ENCODE measurements around the gene SLC39A11.
A peak's percentile ranks its signal among the peaks of the same experiment; 100 is the strongest.

The SLC39A11 gene

GRCh38 chr17:73092523-73093135 is at the start of gene SLC39A11:
TSS of gene SLC39A11 (minus strand) at chr17:73092688. CDS start at chr17:73088764, 3,924 bp downstream.
- H3K4me3 ChIP-seq (ENCODE audit: low read length), result peak within 1 kb of the TSS; percentile 82
- peak; percentile 67 for DNase-seq (ENCODE audit: low read depth)
- TF ChIP-seq, protein P1, sequence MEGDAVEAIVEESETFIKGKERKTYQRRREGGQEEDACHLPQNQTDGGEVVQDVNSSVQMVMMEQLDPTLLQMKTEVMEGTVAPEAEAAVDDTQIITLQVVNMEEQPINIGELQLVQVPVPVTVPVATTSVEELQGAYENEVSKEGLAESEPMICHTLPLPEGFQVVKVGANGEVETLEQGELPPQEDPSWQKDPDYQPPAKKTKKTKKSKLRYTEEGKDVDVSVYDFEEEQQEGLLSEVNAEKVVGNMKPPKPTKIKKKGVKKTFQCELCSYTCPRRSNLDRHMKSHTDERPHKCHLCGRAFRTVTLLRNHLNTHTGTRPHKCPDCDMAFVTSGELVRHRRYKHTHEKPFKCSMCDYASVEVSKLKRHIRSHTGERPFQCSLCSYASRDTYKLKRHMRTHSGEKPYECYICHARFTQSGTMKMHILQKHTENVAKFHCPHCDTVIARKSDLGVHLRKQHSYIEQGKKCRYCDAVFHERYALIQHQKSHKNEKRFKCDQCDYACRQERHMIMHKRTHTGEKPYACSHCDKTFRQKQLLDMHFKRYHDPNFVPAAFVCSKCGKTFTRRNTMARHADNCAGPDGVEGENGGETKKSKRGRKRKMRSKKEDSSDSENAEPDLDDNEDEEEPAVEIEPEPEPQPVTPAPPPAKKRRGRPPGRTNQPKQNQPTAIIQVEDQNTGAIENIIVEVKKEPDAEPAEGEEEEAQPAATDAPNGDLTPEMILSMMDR (conservative IDR thresholded peaks at IDR 0.05; ENCODE audit: low read depth, low read length), result no peak

DNA sequence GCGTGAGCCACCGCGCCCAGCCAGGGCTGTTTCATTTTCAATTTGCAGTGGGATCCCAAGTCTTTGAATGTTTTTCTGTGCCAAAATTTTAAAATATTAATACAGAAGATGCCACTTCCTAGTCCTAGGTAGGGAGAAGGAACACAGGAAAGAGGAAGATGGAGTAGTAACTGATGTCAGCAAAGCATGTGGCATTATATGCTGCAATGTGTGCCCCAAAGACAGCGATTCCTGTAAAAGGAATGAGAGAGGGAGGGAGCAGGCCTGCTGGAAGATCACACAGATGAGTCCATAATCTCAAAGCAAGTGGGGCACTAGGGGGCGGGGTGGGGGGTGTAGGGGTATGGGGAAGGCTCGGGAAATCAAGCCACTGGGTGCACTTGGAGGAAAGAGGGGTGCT is 48.9 kb upstream of the SLC39A11 start:
- DNase-seq (ENCODE audit: low read depth), result no peak
- H3K4me3 ChIP-seq (ENCODE audit: low read length), result no peak overlapping the region
- TF ChIP-seq, protein P1 (conservative IDR thresholded peaks at IDR 0.05; ENCODE audit: low read depth, low read length), result no peak

GRCh38 chr17:73140566-73140965 is 48.1 kb upstream of the SLC39A11 start:
- no peak overlapping the region for H3K4me3 ChIP-seq (ENCODE audit: low read length)
- TF ChIP-seq, protein P1 (conservative IDR thresholded peaks at IDR 0.05; ENCODE audit: low read depth, low read length), result no peak
- no peak for DNase-seq (ENCODE audit: low read depth)

GRCh38 chr17:73139296-73139695 is 46.8 kb upstream of the SLC39A11 start:
- TF ChIP-seq, protein P1 (conservative IDR thresholded peaks at IDR 0.05; ENCODE audit: low read depth, low read length), result no peak
- no peak overlapping the region for H3K4me3 ChIP-seq (ENCODE audit: low read length)
- no peak for DNase-seq (ENCODE audit: low read depth)

- H3K4me3 ChIP-seq (ENCODE audit: low read length), result no peak overlapping the region
- DNase-seq (ENCODE audit: low read depth), result no peak
- TF ChIP-seq, protein P1 (conservative IDR thresholded peaks at IDR 0.05; ENCODE audit: low read depth, low read length), result no peak
Observed at GRCh38 chr17:73138541-73139138, 46.2 kb upstream of the SLC39A11 start.

- TF ChIP-seq, protein P1 (conservative IDR thresholded peaks at IDR 0.05; ENCODE audit: low read depth, low read length), result no peak
- no peak for DNase-seq (ENCODE audit: low read depth)
- H3K4me3 ChIP-seq (ENCODE audit: low read length), result no peak overlapping the region
Observed at GRCh38 chr17:73137376-73137775, 44.9 kb upstream of the SLC39A11 start.

DNA sequence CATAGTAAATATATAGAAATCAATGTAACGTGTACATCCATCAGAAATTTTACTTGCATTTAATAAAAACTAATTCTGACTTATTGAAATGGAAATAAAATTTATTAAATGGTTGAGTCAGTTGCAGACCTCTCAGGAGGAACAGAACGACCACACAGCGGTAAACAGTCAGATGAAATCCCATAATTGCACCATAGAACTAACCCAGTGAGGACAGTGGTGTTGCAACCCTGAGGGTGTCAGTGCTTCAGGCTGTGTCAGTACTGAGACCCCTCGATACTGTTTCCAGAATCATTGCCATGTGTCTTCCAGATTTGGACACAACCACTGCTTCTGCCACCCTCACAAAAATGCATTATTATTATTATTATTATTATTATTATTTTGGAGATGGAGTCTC is 43.3 kb upstream of the SLC39A11 start:
- no peak overlapping the region for H3K4me3 ChIP-seq (ENCODE audit: low read length)
- DNase-seq (ENCODE audit: low read depth), result no peak
- TF ChIP-seq, protein P1 (conservative IDR thresholded peaks at IDR 0.05; ENCODE audit: low read depth, low read length), result no peak
